Limb (tissue), 2 donors: ENCODE results near the gene HOXC6.
"Not testable (repeated sequence)": the region's sequence is repeated elsewhere in the genome, so short reads cannot be mapped to it uniquely, and the experiment has no call there.

Experiments
- DNase-seq, 2 donors: peaks; one replicate each; pipeline ENCODE4 v3.0.0-alpha.2; 2016; ENCODE audit errors: extremely low spot score in 2 of 2

Gene HOXC6

GRCh38 chr12:54052438-54053002 lies 24.3 kb downstream of the HOXC6 start:
- no peak for DNase-seq

DNA sequence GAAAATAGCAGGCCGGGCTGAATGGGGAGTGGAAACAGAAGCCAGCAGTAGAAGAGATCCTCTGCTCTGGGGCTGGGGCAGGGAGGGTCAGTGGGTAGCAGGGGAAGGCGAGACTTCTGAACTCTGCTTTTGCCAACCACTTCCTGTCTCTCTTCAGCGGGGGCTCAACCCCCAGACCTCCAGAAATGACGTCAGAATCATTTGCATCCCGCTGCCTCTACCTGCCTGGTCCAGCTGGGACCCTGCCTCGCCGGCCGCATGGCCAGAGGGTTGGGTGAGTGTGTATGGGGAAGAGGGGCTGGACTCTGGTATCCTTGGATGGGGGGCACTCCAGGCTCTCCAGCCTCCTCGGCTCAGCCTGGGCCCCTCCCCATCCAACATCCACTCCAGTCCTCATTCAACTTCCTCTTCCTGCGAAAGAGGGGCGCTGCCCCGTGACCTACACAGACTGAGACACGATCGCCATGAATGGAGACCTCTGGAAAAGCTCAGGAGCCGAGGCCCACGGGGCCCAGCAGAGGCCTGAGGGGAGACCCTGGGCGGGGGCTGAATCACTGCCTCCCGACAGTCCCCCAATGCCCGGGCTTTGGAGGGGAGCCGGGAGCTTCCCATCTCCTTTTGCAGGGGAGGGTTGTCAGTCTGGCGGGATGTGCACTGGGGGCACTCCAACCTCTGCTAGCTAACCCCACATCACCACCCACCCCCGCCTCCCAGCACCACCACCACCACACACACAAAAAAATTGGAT lies 24.9 kb downstream of the HOXC6 start:
- no peak for DNase-seq

DNA sequence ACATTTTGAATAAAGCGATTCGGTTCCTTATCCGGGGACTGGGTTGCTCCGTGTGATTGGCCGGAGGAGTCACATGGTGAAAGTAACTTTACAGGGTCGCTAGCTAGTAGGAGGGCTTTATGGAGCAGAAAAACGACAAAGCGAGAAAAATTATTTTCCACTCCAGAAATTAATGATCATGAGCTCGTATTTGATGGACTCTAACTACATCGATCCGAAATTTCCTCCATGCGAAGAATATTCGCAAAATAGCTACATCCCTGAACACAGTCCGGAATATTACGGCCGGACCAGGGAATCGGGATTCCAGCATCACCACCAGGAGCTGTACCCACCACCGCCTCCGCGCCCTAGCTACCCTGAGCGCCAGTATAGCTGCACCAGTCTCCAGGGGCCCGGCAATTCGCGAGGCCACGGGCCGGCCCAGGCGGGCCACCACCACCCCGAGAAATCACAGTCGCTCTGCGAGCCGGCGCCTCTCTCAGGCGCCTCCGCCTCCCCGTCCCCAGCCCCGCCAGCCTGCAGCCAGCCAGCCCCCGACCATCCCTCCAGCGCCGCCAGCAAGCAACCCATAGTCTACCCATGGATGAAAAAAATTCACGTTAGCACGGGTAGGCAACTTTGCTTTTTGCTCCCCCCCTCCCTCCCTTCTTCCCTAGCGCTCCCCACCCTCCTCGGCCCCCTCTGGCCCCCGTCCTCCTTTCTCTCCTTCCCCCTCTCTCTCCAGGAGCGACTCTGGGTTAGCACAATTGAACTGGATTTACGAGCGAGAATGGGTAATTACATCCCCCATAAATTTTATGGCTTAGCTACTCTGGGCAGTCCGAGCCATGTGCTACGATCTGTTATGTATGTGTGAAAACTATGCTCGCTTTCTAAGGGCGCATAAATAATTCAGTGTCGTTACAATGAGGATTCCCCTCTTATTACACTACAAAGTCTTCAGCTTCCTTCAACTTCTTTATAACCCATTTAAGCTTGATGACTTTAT lies 25.8 kb downstream of the HOXC6 start, which contains the start of gene HOXC4:
HOXC4 (plus strand) TSS at position 85 of the 991 bp plus-strand sequence; CDS start at position 173, 88 bp downstream.
- peak in 1 of 2 donors; percentile 69 for DNase-seq

DNA sequence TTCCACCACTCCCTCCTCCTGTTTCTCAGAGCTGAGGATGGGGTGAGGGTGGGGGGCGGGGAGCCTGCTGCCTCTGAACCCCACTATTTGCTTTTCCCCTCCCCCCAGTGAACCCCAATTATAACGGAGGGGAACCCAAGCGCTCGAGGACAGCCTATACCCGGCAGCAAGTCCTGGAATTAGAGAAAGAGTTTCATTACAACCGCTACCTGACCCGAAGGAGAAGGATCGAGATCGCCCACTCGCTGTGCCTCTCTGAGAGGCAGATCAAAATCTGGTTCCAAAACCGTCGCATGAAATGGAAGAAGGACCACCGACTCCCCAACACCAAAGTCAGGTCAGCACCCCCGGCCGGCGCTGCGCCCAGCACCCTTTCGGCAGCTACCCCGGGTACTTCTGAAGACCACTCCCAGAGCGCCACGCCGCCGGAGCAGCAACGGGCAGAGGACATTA lies 26.5 kb downstream of the HOXC6 start:
- no peak for DNase-seq

- no peak for DNase-seq
These were observed 27.3 kb downstream of the HOXC6 start for GRCh38 chr12:54055552-54055951.

- no peak for DNase-seq
These were observed 27.9 kb downstream of the HOXC6 start for GRCh38 chr12:54056110-54056509.

DNA sequence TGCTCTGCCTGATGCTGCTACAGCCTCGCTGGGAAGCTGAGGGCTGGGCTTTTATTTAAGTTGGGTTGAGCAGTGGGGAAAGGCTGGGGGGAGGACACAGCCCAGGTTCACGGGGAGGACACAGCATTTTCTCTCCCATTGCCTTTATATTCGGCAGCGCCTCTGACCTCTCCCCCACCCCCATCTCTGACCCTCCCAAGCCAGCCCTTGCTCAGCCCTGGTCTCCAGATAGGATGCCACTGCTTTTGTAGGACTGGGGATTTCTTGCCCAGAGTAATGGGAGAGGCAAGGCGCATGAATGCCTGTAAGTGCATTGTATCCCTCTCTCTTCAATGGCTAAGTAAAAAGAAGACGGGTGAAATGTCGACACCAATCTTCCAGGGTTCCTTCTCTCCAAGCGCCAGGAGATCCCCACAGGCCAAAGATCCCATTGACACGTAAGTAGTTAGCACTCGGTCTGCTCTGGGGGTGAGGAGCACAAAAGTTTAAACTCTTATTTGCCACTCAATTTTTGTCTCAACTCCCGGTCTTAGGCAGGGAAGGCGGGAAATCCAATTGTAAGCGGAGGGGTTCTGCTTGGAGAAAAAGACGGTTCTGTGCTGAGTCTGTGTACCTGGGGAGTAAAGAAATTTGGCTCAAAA lies 30.0 kb downstream of the HOXC6 start:
- no peak for DNase-seq

DNA sequence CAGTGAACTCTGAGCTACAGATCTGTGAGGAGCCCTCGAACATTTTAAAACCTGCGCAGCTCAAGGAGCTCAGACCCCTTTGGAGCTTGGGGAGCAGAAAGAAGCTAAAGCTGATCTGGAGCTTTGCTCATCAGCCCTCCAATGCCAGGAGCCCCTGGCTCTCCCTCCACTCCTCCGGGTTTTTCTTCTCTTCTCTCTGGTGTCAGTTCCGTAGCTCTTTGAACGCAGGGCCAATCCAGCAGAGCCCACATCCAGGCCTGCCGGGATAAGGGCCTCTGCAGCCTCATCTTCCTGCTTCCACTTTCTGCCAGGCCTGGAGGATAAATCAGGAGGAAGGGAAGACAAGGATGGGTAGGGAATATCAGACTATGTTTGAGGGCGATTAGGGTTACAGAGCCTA lies 31.4 kb downstream of the HOXC6 start:
- no peak for DNase-seq

GRCh38 chr12:54060174-54060974 lies 32.1 kb downstream of the HOXC6 start:
- DNase-seq = no peak

- no peak for DNase-seq
These were observed 32.9 kb downstream of the HOXC6 start for GRCh38 chr12:54060975-54061778.

DNA sequence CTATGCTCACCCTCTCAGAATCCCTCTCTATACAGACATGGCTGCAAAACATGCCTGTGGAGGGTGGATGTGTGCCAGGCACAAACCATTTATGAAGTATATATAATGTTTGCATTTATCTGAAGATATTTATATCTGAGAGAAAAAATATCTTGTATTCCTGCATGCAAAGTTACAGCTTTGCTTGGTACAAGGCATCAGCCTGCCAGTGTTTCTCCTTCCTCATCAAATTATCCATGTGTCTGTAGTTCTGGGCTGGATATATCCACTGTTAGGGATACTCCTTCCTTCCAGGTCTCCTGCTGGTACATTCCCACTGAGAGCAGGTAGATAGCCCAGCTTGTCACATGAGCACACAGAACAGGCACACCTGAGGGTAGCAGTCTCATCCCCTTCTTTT lies 37.4 kb downstream of the HOXC6 start:
- DNase-seq = no peak

GRCh38 chr12:54066408-54066807 lies 38.2 kb downstream of the HOXC6 start:
- no peak for DNase-seq

DNA sequence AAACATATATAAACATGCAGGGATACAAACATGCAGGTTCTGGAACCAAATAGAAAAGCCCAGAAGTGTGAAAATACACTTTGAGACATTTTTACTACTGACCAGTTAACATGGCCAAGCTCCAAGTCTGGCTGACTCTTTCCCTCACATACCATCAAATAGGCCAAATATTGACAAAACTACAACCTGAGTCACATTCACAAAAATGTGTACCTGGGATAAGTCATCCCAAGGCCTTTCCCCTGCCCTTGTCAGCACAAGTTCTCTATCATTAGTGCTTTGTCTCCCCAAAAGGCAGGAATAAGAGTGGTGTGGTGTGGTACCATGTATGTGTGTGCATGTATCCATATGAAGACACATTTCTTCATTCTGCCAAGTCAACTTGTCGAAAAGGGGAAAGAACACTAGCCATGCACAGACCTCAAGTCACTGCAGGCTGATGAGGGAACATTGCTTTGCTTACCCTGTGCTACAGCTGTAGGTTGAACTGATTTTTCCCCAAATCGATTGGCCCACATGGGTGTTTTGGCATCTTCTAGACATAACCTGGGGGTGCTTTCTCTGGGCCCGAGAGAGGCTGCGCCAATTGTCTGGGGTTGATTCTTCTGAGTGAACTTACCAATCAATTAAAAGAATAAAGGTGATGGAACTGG lies 40.3 kb downstream of the HOXC6 start:
- DNase-seq = no peak

GRCh38 chr12:54071942-54072341 lies 43.7 kb downstream of the HOXC6 start:
- DNase-seq = no peak

GRCh38 chr12:54074308-54074707 lies 46.1 kb downstream of the HOXC6 start:
- DNase-seq = no peak

DNA sequence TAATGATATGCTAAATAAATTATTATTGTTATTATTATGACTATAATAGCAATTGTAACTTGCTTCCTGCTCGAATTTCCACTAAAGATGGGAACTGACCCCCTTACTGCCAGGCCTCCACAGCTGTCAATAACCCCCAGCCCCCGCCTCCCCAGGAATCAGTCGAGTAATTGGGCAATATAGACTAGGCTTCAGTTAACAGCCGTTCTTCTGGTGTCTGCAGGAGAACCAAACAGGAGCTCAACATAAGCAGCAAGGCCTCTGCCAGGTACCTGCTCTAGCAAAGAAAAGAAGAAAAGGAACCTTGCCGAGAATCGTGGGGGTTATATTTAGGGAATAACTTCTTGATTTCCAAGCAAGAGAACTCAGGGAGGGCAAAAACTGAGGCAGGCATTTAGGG lies 47.2 kb downstream of the HOXC6 start:
- no peak for DNase-seq

GRCh38 chr12:54075974-54076373 lies 47.7 kb downstream of the HOXC6 start:
- no peak for DNase-seq

GRCh38 chr12:54077843-54078242 lies 49.6 kb downstream of the HOXC6 start:
- DNase-seq = not testable (repeated sequence)

GRCh38 chr12:54079115-54079514 lies 50.9 kb downstream of the HOXC6 start:
- not testable (repeated sequence) for DNase-seq
